ENCODE results near the gene TPRG1.

The TPRG1 gene

GRCh38 chr3:189171707-189172106, at the start of gene TPRG1:
Gene TPRG1 (plus strand): TSS chr3:189171971. CDS start chr3:189207385, 35,414 bp downstream.
- DNase-seq (ENCODE audit: low read depth), result no peak

GRCh38 chr3:189122110-189122509, 49.7 kb upstream of the TPRG1 start:
- DNase-seq (ENCODE audit: low read depth), result no peak

GRCh38 chr3:189122526-189123205, 49.1 kb upstream of the TPRG1 start:
- no peak for DNase-seq (ENCODE audit: low read depth)

- DNase-seq (ENCODE audit: low read depth), result no peak
These were observed 48.0 kb upstream of the TPRG1 start for GRCh38 chr3:189123595-189124387.

- peak; percentile 24 for DNase-seq (ENCODE audit: low read depth)
These were observed 39.5 kb upstream of the TPRG1 start for GRCh38 chr3:189132231-189132671.

- no peak for DNase-seq (ENCODE audit: low read depth)
These were observed 38.9 kb upstream of the TPRG1 start for GRCh38 chr3:189132839-189133238.

- DNase-seq (ENCODE audit: low read depth), result no peak
These were observed 38.0 kb upstream of the TPRG1 start for GRCh38 chr3:189133768-189134167.

- DNase-seq (ENCODE audit: low read depth), result no peak
These were observed 34.4 kb upstream of the TPRG1 start for GRCh38 chr3:189137416-189137815.

- DNase-seq (ENCODE audit: low read depth), result no peak
These were observed 32.7 kb upstream of the TPRG1 start for GRCh38 chr3:189138901-189139610.

- DNase-seq (ENCODE audit: low read depth), result no peak
These were observed 32.2 kb upstream of the TPRG1 start for GRCh38 chr3:189139611-189139940.

GRCh38 chr3:189142527-189142926, 29.2 kb upstream of the TPRG1 start:
- DNase-seq (ENCODE audit: low read depth), result no peak

- DNase-seq (ENCODE audit: low read depth), result no peak
These were observed 28.4 kb upstream of the TPRG1 start for GRCh38 chr3:189143321-189143720.

- DNase-seq (ENCODE audit: low read depth), result no peak
These were observed 28.0 kb upstream of the TPRG1 start for GRCh38 chr3:189143771-189144170.

GRCh38 chr3:189144645-189145044, 27.1 kb upstream of the TPRG1 start:
- DNase-seq (ENCODE audit: low read depth), result no peak

- DNase-seq (ENCODE audit: low read depth), result no peak
These were observed 24.9 kb upstream of the TPRG1 start for GRCh38 chr3:189146848-189147247.

GRCh38 chr3:189148081-189148507, 23.7 kb upstream of the TPRG1 start:
- DNase-seq (ENCODE audit: low read depth), result peak; percentile 29

GRCh38 chr3:189149203-189149602, 22.6 kb upstream of the TPRG1 start:
- DNase-seq (ENCODE audit: low read depth), result no peak

- DNase-seq (ENCODE audit: low read depth), result no peak
These were observed 14.4 kb upstream of the TPRG1 start for GRCh38 chr3:189157232-189158007.

GRCh38 chr3:189158034-189158433, 13.7 kb upstream of the TPRG1 start:
- no peak for DNase-seq (ENCODE audit: low read depth)

- DNase-seq (ENCODE audit: low read depth), result no peak
These were observed 11.1 kb upstream of the TPRG1 start for GRCh38 chr3:189160519-189161309.

GRCh38 chr3:189165092-189165612, 6.6 kb upstream of the TPRG1 start:
- no peak for DNase-seq (ENCODE audit: low read depth)

Measured in stimulated activated CD8-positive, alpha-beta memory T cell treated with anti-CD3 and anti-CD28 coated beads, Interleukin-15, amount 100 ng/mL, for 24 hours (primary cell).